Natural killer cell treated with Interleukin-12 subunit alpha and Interleukin-12 subunit beta and Interleukin-15 and Interleukin-18, amount 100 ng/mL, for 72 hours (primary cell): ENCODE measurements around the gene MOB4. TPM values are rescaled to one million over a fixed set of nuclear protein-coding genes. Genes with fewer than 3 reads are reported as not detected.
A peak's percentile ranks its signal among the peaks of the same experiment; 100 is the strongest.
"Not testable (repeated sequence)": the region's sequence is repeated elsewhere in the genome, so short reads cannot be mapped to it uniquely, and the experiment has no call there.

Experiments used
- ATAC-seq, 2 donors: fragments of 150-1000 bp; cut with Tn5 transposase in 1 of 2; sonication (Bioruptor Pico), chemical (Tn5 transposase) in 1 of 2; 2 replicates each; pipeline ENCODE4 v1.10.0; 2021
- DNase-seq: peaks from one replicate; pipeline ENCODE4 v3.0.0; 2022; ENCODE audit warnings: low spot score
- H3K27ac Mint-ChIP-seq, 2 donors: 1 replicate in 1 of 2; 2 replicates in 1 of 2; pipeline ENCODE4 v1.8.0; 2022; ENCODE audit warnings: mixed read lengths in 2 of 2, mild to moderate bottlenecking in 1 of 2, moderate library complexity in 1 of 2
- H3K27me3 Mint-ChIP-seq, 2 donors: 1 replicate in 1 of 2; 2 replicates in 1 of 2; pipeline ENCODE4 v1.8.0; 2022; ENCODE audit warnings: mixed read lengths in 2 of 2
- H3K36me3 Mint-ChIP-seq: one replicate; pipeline ENCODE4 v1.8.0; 2022; ENCODE audit warnings: mixed read lengths
- H3K4me1 Mint-ChIP-seq, 2 donors: 1 replicate in 1 of 2; 2 replicates in 1 of 2; pipeline ENCODE4 v1.8.0; 2022; ENCODE audit warnings: low read depth in 2 of 2, mixed read lengths in 2 of 2, mild to moderate bottlenecking in 1 of 2
- H3K4me3 Mint-ChIP-seq: one replicate; pipeline ENCODE4 v1.8.0; 2022; ENCODE audit warnings: mixed read lengths
- H3K9me3 Mint-ChIP-seq: 2 replicates; pipeline ENCODE4 v1.8.0; 2022; ENCODE audit warnings: mixed read lengths
- total RNA-seq, 2 donors: library from RNA; stranded (reverse); gene quantifications; one replicate each; pipeline ENCODE4 v1.2.3, GENCODE V29; 2022

The MOB4 gene
- total RNA-seq = 10 to 100 TPM; 16.9 to 25.7 TPM

- Mint-ChIP-seq H3K27ac (peak within 1 kb of the TSS; percentile 95 to 98), H3K27me3 (no peaks in the 10 kb centered on the region), H3K9me3 (no peaks in the 10 kb centered on the region), H3K4me1 (peaks cover 26 to 33% of the 10 kb centered on the region in 2 donors), H3K4me3 (peak within 1 kb of the TSS; percentile 93), H3K36me3 (peaks cover 7% of the 10 kb centered on the region)
- DNase-seq = peak; percentile 96
- peak; percentile 98 to 99 for ATAC-seq
Measured at GRCh38 chr2:197515739-197516392, at the start of gene MOB4. TSS of gene MOB4 (plus strand) at chr2:197516066. CDS start at chr2:197516087, 21 bp downstream.

GRCh38 chr2:197472166-197472565, 43.7 kb upstream of the MOB4 start:
- peaks cover 0 to 5% of the 10 kb centered on the region in 2 donors for H3K4me1 Mint-ChIP-seq
- H3K36me3 Mint-ChIP-seq = peaks cover 11% of the 10 kb centered on the region
- ATAC-seq = no peak
- H3K4me3 Mint-ChIP-seq = no peak overlapping the region
- no peaks in the 10 kb centered on the region for H3K27me3 Mint-ChIP-seq
- DNase-seq = no peak
- H3K9me3 Mint-ChIP-seq = no peaks in the 10 kb centered on the region
- no peak overlapping the region for H3K27ac Mint-ChIP-seq

DNA sequence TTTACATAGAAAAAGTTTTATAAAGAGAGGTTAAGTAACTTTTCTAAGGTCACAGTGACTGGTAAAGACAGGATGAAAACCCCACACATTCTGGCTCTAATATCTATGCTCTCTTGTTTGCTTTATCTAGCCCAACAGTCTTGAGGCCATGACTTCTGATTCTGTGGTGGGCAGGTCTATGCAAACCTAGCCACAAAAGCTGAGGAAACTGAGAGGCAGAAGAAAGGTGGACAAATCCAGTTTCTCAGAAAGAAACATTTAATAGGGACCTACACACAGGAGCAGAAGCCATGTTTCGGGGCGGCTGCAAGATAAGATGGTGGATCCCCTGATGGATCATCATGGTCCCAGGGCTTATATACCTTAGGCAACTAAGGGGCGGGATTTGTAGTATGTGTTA, 38.1 kb upstream of the MOB4 start:
- Mint-ChIP-seq H3K27ac (peak overlapping the region in 1 of 2 donors; percentile 48), H3K36me3 (peaks cover 8% of the 10 kb centered on the region), H3K4me3 (no peak overlapping the region), H3K9me3 (no peaks in the 10 kb centered on the region), H3K27me3 (no peaks in the 10 kb centered on the region), H3K4me1 (peaks cover 0 to 12% of the 10 kb centered on the region in 2 donors)
- DNase-seq (no peak), ATAC-seq (no peak)

GRCh38 chr2:197480165-197481036, 35.5 kb upstream of the MOB4 start:
- H3K4me3 Mint-ChIP-seq = no peak overlapping the region
- peak overlapping the region in 1 of 2 donors; percentile 34 for H3K27ac Mint-ChIP-seq
- peaks cover 13% of the 10 kb centered on the region for H3K36me3 Mint-ChIP-seq

DNA sequence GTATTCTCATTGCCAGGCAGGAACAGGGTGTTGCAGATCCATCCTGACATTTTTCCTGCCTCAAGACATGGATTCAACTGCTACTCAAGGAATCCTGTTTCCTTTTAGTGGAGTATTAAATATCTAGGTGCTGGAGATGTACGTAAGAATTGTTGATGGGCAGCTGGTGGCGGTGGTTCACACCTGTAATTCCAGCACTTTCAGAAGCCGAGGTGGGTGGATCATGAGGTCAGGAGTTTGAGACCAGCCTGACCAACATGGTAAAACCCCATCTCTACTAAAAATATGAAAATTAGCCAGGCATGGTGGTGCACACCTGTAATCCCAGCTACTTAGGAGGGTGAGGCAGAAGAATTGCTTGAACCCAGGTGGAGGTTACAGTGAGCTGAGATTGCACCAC, 31.6 kb upstream of the MOB4 start:
- not testable (repeated sequence) for H3K27ac Mint-ChIP-seq, ATAC-seq, DNase-seq, H3K4me3 Mint-ChIP-seq, H3K9me3 Mint-ChIP-seq, H3K4me1 Mint-ChIP-seq, H3K27me3 Mint-ChIP-seq
- peaks cover 39% of the 10 kb centered on the region for H3K36me3 Mint-ChIP-seq

More at GRCh38 chr2:197480165-197481036, 35.5 kb upstream of the MOB4 start:
- Mint-ChIP-seq H3K27me3 (no peaks in the 10 kb centered on the region), H3K4me1 (peaks cover under 1 to 11% of the 10 kb centered on the region in 2 donors), H3K9me3 (no peaks in the 10 kb centered on the region)
- ATAC-seq (peak in 1 of 2 donors; percentile 44), DNase-seq (no peak)

DNA sequence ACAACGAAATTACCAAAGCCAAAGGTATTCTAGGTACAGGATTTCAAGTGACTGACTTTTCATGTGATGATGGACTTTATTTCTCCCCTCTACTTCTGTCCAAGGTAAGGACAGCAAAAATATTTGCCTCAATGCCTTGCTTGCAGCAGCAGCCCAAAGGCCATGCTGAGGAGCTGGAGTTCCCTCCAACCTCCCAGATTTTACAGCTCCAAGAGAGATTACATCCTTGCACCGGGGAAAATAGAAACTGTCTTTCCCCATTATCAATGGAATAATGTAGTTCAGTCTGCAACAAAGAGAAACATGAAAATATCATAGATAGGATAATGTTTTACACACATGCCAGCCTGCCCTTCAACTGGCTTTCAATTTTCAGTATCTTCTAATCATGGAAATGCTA, 29.7 kb upstream of the MOB4 start:
- Mint-ChIP-seq H3K27me3 (no peaks in the 10 kb centered on the region), H3K27ac (peak overlapping the region; percentile 50 to 66), H3K4me3 (no peak overlapping the region), H3K36me3 (peaks cover 42% of the 10 kb centered on the region), H3K4me1 (peaks cover 4 to 6% of the 10 kb centered on the region in 2 donors), H3K9me3 (no peaks in the 10 kb centered on the region)
- ATAC-seq (no peak), DNase-seq (no peak)

GRCh38 chr2:197487385-197487784, 28.5 kb upstream of the MOB4 start:
- no peaks in the 10 kb centered on the region for H3K9me3 Mint-ChIP-seq
- peaks cover 4 to 6% of the 10 kb centered on the region in 2 donors for H3K4me1 Mint-ChIP-seq
- H3K36me3 Mint-ChIP-seq = peaks cover 47% of the 10 kb centered on the region
- H3K27ac Mint-ChIP-seq = no peak overlapping the region
- H3K27me3 Mint-ChIP-seq = no peaks in the 10 kb centered on the region
- no peak for DNase-seq
- no peak overlapping the region for H3K4me3 Mint-ChIP-seq
- ATAC-seq = no peak

- Mint-ChIP-seq H3K36me3 (peaks cover 37% of the 10 kb centered on the region), H3K27me3 (no peaks in the 10 kb centered on the region), H3K4me1 (peaks cover 18 to 25% of the 10 kb centered on the region in 2 donors), H3K27ac (peak overlapping the region in 1 of 2 donors; percentile 43), H3K4me3 (peak overlapping the region; percentile 97), H3K9me3 (no peaks in the 10 kb centered on the region)
- ATAC-seq (no peak), DNase-seq (no peak)
Measured at GRCh38 chr2:197495433-197496134, 20.3 kb upstream of the MOB4 start.

GRCh38 chr2:197496695-197497094, 19.2 kb upstream of the MOB4 start:
- DNase-seq (no peak), ATAC-seq (no peak)
- peaks cover 40% of the 10 kb centered on the region for H3K36me3 Mint-ChIP-seq
- peaks cover 23 to 35% of the 10 kb centered on the region in 2 donors for H3K4me1 Mint-ChIP-seq
- peak overlapping the region; percentile 97 for H3K4me3 Mint-ChIP-seq
- peak overlapping the region; percentile 43 to 46 for H3K27ac Mint-ChIP-seq
- no peaks in the 10 kb centered on the region for H3K9me3 Mint-ChIP-seq
- no peaks in the 10 kb centered on the region for H3K27me3 Mint-ChIP-seq

GRCh38 chr2:197497326-197497725, 18.5 kb upstream of the MOB4 start:
- Mint-ChIP-seq H3K9me3 (no peaks in the 10 kb centered on the region), H3K4me3 (peak overlapping the region; percentile 97), H3K27me3 (no peaks in the 10 kb centered on the region), H3K4me1 (peaks cover 26 to 40% of the 10 kb centered on the region in 2 donors), H3K27ac (peak overlapping the region; percentile 86 to 95), H3K36me3 (peaks cover 46% of the 10 kb centered on the region)
- DNase-seq (no peak), ATAC-seq (no peak)

DNA sequence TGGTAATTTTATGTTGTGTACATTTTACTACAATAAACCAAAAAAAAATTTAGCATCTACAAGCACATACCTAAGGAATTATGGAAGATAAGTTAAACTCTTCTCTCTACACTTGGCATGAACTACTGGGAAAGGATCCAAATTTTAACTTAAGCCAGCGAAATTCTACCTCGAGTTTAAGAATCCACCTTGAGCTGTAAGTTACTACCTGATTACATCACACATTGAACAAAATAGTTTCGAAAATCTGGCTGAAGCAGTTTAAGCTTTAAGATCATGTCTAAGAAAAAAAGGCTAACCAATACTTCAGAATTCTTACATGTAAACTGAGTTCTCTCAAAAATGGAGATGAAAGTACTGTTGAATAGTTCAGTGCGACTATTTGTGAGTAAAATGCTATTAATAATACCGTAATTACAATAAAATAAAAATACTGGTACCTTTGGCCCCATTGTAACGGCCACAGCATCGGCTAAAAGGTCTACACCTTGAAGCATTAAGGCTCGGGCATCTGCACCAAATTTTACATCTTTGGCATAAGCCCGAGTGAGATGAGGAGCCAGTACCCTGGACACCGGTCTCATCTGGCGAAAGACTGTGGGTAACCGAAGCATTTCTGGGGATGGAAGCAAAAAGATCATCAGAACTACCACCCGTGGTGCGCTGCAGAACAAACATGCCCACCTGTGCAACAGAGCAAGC, 17.5 kb upstream of the MOB4 start:
- peaks cover 27 to 43% of the 10 kb centered on the region in 2 donors for H3K4me1 Mint-ChIP-seq
- H3K27me3 Mint-ChIP-seq = no peaks in the 10 kb centered on the region
- H3K27ac Mint-ChIP-seq = peak overlapping the region; percentile 86 to 95
- H3K4me3 Mint-ChIP-seq = peak overlapping the region; percentile 97
- no peak for DNase-seq
- no peaks in the 10 kb centered on the region for H3K9me3 Mint-ChIP-seq
- peaks cover 49% of the 10 kb centered on the region for H3K36me3 Mint-ChIP-seq
- no peak for ATAC-seq

GRCh38 chr2:197498937-197499593, 16.8 kb upstream of the MOB4 start:
- H3K27ac Mint-ChIP-seq = peak overlapping the region; percentile 86 to 95
- DNase-seq = peak; percentile 69
- peak in 1 of 2 donors; percentile 2 for ATAC-seq
- H3K9me3 Mint-ChIP-seq = no peaks in the 10 kb centered on the region
- H3K36me3 Mint-ChIP-seq = peaks cover 49% of the 10 kb centered on the region
- peaks cover 27 to 44% of the 10 kb centered on the region in 2 donors for H3K4me1 Mint-ChIP-seq
- peak overlapping the region; percentile 97 for H3K4me3 Mint-ChIP-seq
- no peaks in the 10 kb centered on the region for H3K27me3 Mint-ChIP-seq
